HepG2 (cell line): ENCODE measurements around the gene MIF4GD. TPM values are rescaled to one million over a fixed set of nuclear protein-coding genes. Genes with fewer than 3 reads are reported as not detected.

Experiments used
- ATAC-seq: fragments of 200-7000 bp; cut with Tn5 transposase; 3 replicates; pipeline ENCODE4 v1.9.1; 2020; ENCODE audit warnings: mild to moderate bottlenecking, moderate library complexity
- BruUV-seq: library from RNA; stranded (reverse); fragments of 400-500 nt; replicated peaks from 2 replicates; lab custom pipeline; 2021; lab: Mats Ljungman, UMichigan
- CTCF ChIA-PET: fragments of 300-600 bp; formaldehyde crosslinking; extraction: SDS; loops from one replicate; lab custom pipeline; 2021; ENCODE audit warnings: low total read pairs, inconsistent platforms, low intra/inter-chr PET ratio; lab: Yijun Ruan, JAX
- POLR2A ChIA-PET: fragments of 350-600 bp; sonication (Branson Sonifier 250); formaldehyde crosslinking; loops from one replicate; lab custom pipeline; 2020; ENCODE audit warnings: antibody characterized with exemption, inconsistent platforms; lab: Yijun Ruan, JAX
- DNase-seq: peaks from one replicate; pipeline ENCODE4 v3.0.0-alpha.2; 2015; ENCODE audit warnings: low spot score
- FAIRE-seq: peaks from 3 replicates; lab custom pipeline; 2011; peaks lifted over from hg19 to GRCh38; lab: Jason Lieb, UNC
- H2AFZ ChIP-seq: one replicate; pipeline ENCODE4 v1.6.1; 2011; ENCODE audit warnings: low read length, inconsistent platforms
- H3K27ac ChIP-seq: fragments of 300-600 bp; 3 replicates; pipeline ENCODE4 v1.8.0; 2011; ENCODE audit warnings: mixed run types, mild to moderate bottlenecking, mixed read lengths, low read length, inconsistent platforms; ENCODE audit not compliant: insufficient read depth; ENCODE audit errors: extremely low read length
- H3K27me3 ChIP-seq, 2 experiments: fragments of 200-600 bp in 1 of 2; 2 replicates in 1 of 2; 3 replicates in 1 of 2; pipeline versions ENCODE4 v1.6.0 to v1.8.0; 2011; ENCODE audit warnings: low read length in 2 of 2, mild to moderate bottlenecking in 2 of 2, moderate library complexity in 2 of 2, inconsistent platforms in 1 of 2; ENCODE audit not compliant: insufficient read depth in 2 of 2, control insufficient read depth in 1 of 2
- H3K36me3 ChIP-seq, 2 experiments: fragments of 200-600 bp in 1 of 2; replicated peaks in 1 of 2; 2 replicates in 1 of 2; 3 replicates in 1 of 2; pipeline versions ENCODE4 v1.5.1 to v1.8.0; 2011; ENCODE audit warnings: low read length in 2 of 2, inconsistent platforms in 1 of 2; ENCODE audit not compliant: insufficient read depth in 2 of 2, control insufficient read depth in 1 of 2
- H3K4me1 ChIP-seq: 2 replicates; pipeline ENCODE4 v1.5.1; 2012; ENCODE audit warnings: low read length, inconsistent platforms; ENCODE audit not compliant: insufficient read depth
- H3K4me2 ChIP-seq: 2 replicates; pipeline ENCODE4 v1.6.0; 2011; ENCODE audit warnings: low read depth, low read length, inconsistent platforms
- H3K4me3 ChIP-seq, 3 experiments: fragments of 200-600 bp in 1 of 3; sonication (generic), shearing (Covaris generic) in 1 of 3; replicated peaks in 1 of 3; 2 replicates each; pipeline ENCODE4 v1.5.1; 2011 to 2016; ENCODE audit warnings: low read length in 3 of 3, inconsistent platforms in 2 of 3, low read depth in 2 of 3, mild to moderate bottlenecking in 2 of 3, control low read depth in 1 of 3, mixed read lengths in 1 of 3; ENCODE audit not compliant: insufficient read depth in 1 of 3
- H3K79me2 ChIP-seq: one replicate; pipeline ENCODE4 v1.6.1; 2011; ENCODE audit warnings: low read length, inconsistent platforms; ENCODE audit not compliant: insufficient read depth
- H3K9ac ChIP-seq: 2 replicates; pipeline ENCODE4 v1.6.0; 2011; ENCODE audit warnings: mild to moderate bottlenecking, low read depth, low read length, inconsistent platforms; ENCODE audit not compliant: insufficient read depth
- H3K9me3 ChIP-seq: 2 replicates; pipeline ENCODE4 v1.5.1; 2012; ENCODE audit warnings: mild to moderate bottlenecking, low read length
- H4K20me1 ChIP-seq: 2 replicates; pipeline ENCODE4 v1.6.0; 2011; ENCODE audit warnings: inconsistent platforms, mild to moderate bottlenecking, low read length, moderate library complexity; ENCODE audit not compliant: insufficient read depth
- CENPX ChIP-seq: sonication (generic); formaldehyde crosslinking; IDR thresholded peaks from 2 replicates; pipeline ENCODE4 v1.9.0; 2021; ENCODE audit warnings: mild to moderate bottlenecking, missing genetic modification reagents, moderate library complexity
- SAP130 ChIP-seq: IDR thresholded peaks from 2 replicates; pipeline ENCODE4 v1.6.1; 2016; ENCODE audit warnings: low read depth
- SMAD1 ChIP-seq: sonication (generic); formaldehyde crosslinking; IDR thresholded peaks from 2 replicates; pipeline ENCODE4 v1.4.0; 2020; ENCODE audit warnings: missing genetic modification reagents, low read depth, mild to moderate bottlenecking, borderline replicate concordance
- TCF7 ChIP-seq: sonication (generic); IDR thresholded peaks from 2 replicates; pipeline ENCODE4 v1.6.1; 2016; ENCODE audit warnings: antibody characterized with exemption, low read depth
- TCF7L2 ChIP-seq: IDR thresholded peaks from 2 replicates; pipeline ENCODE4 v1.6.1; 2011; ENCODE audit warnings: mild to moderate bottlenecking, low read depth, low read length, moderate library complexity
- XRCC5 ChIP-seq: fragments of 200-400 bp; formaldehyde crosslinking; optimal IDR thresholded peaks from 2 replicates; pipeline ENCODE3; 2017; ENCODE audit warnings: mild to moderate bottlenecking, low read length
- YY1 ChIP-seq: IDR thresholded peaks from 2 replicates; pipeline ENCODE4 v1.6.1; 2011; ENCODE audit warnings: low read length, low read depth, moderate library complexity, mild to moderate bottlenecking; ENCODE audit not compliant: insufficient read depth, insufficient replicate concordance
- ZFP36 ChIP-seq: fragments of 150-350 bp; IDR thresholded peaks from 2 replicates; pipeline ENCODE4 v1.6.1; 2018; ENCODE audit warnings: borderline replicate concordance, low read length, low read depth; ENCODE audit not compliant: partially characterized antibody
- ZNF101 ChIP-seq: sonication (generic); formaldehyde crosslinking; IDR thresholded peaks from 2 replicates; pipeline ENCODE4 v1.4.0; 2020; ENCODE audit warnings: mild to moderate bottlenecking, low read depth, missing genetic modification reagents, borderline replicate concordance
- ZNF230 ChIP-seq: sonication (generic); formaldehyde crosslinking; IDR thresholded peaks from 2 replicates; pipeline ENCODE4 v1.4.0; 2020; ENCODE audit warnings: mild to moderate bottlenecking, missing genetic modification reagents
- ZNF264 ChIP-seq: sonication (generic); formaldehyde crosslinking; IDR thresholded peaks from 2 replicates; pipeline ENCODE4 v1.4.0; 2020; ENCODE audit warnings: missing genetic modification reagents
- ZNF296 ChIP-seq: sonication (generic); formaldehyde crosslinking; conservative IDR thresholded peaks from 2 replicates; pipeline ENCODE4 v1.5.0; 2020; ENCODE audit warnings: mild to moderate bottlenecking, missing genetic modification reagents
- ZNF33A ChIP-seq: sonication (generic); formaldehyde crosslinking; IDR thresholded peaks from 2 replicates; pipeline ENCODE4 v1.5.1; 2020; ENCODE audit warnings: missing genetic modification reagents, mild to moderate bottlenecking, moderate library complexity, borderline replicate concordance
- WGBS: methylation state at CpG from one replicate; pipeline ENCODE4 v1.1.6; 2017; ENCODE audit warnings: low lambda C conversion rate; 5-methylcytosine and 5-hydroxymethylcytosine counted together
- in situ Hi-C: cut with HindIII; loops from 2 replicates; pipeline ENCODE4 v1.10.0; 2017; ENCODE audit warnings: low pct_unique_long_range_greater_than_20kb; ENCODE audit not compliant: extremely low pct_ligation_motif_present
- intact Hi-C: fragments of 100-400 bp; cut with micrococcal nuclease; formaldehyde crosslinking; loops from one replicate; pipeline ENCODE4 v1.10.0; 2022; ENCODE audit not compliant: unreplicated experiment
- polyA plus RNA-seq, 8 experiments: library from polyadenylated mRNA; depleted of rRNA in 3 of 8; stranded (reverse) in 7 of 8; unstranded in 1 of 8; fragments of >200 nt; fragmentation: Illumina TruSeq in 4 of 8; extraction: Trizol in 4 of 8; gene quantifications; 2 replicates each; pipeline versions ENCODE4 v1.2.1 to v1.2.3, GENCODE V29; 2011 to 2016; ENCODE audit warnings: low read depth in 4 of 8, missing spikeins in 1 of 8, mixed read lengths in 1 of 8; ENCODE audit not compliant: insufficient read depth in 1 of 8
- total RNA-seq, 5 experiments: library from RNA; depleted of rRNA; stranded (reverse); fragments of >200 nt; fragmentation: Illumina TruSeq; extraction: Trizol; gene quantifications; 2 replicates each; pipeline ENCODE4 v1.2.3, GENCODE V29; 2016; ENCODE audit warnings: low read depth in 1 of 5
- TF ChIP-seq, protein P1 (sequence below): sonication (generic); formaldehyde crosslinking; IDR thresholded peaks from 2 replicates; pipeline ENCODE4 v1.8.1; 2023; ENCODE audit warnings: mild to moderate bottlenecking, missing genetic modification reagents
- TF ChIP-seq, protein P2 (sequence below): sonication (generic); formaldehyde crosslinking; IDR thresholded peaks from 2 replicates; pipeline ENCODE4 v1.4.0; 2020; ENCODE audit warnings: missing genetic modification reagents
- TF ChIP-seq, protein P3 (sequence below): IDR thresholded peaks from 2 replicates; pipeline ENCODE4 v1.6.1; 2016; ENCODE audit warnings: mild to moderate bottlenecking, missing biosample characterization, missing genetic modification reagents
- TF ChIP-seq, protein P4 (sequence below): sonication (generic); formaldehyde crosslinking; IDR thresholded peaks from 2 replicates; pipeline ENCODE4 v1.4.0; 2020; ENCODE audit warnings: missing genetic modification reagents

MIF4GD gene
- total and polyA plus RNA-seq, 2 of the 13 experiments (the other 11 are each of a cell fraction or from before 2014, with no cell fraction given) = 14.0 to 28.0 TPM

DNA sequence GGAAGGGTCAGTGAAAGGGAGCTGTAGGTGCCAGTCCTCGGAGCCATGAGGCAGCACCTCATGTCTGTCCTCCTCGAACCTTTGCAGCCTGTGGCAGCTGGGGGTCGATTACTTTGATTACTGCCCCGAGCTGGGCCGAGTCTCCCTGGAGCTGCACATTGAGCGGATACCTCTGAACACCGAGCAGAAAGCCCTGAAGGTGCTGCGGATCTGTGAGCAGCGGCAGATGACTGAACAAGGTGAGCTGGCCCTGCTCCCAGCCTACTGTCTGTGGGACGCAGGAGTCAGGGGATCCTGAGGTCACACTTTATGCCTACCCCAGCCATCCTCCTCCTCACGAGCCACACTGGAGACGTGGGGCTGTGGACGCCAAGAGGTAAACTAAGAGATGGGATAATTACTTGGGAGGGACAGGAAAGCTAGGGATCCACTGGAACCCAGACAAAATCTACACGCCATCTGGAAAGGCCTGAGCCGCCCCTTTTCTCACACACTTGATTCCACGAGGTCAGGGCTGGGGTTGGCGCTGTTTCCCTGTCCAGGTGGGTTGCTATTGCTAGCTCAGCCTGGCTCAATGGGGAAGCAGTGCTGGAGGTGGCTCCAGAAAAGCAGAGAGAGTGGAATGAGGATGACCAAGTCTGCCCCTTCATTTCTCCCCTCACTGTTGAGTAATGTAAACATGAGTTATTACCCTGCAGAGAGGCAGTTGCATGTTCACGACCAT, 39.1 kb downstream of the MIF4GD start:
- H3K36me3 ChIP-seq = peaks cover 51 to 83% of the 10 kb centered on the region in 2 experiments
- in situ Hi-C loops = no loop called here
- H3K27ac ChIP-seq = no peak overlapping the region
- H3K9me3 ChIP-seq = no peaks in the 10 kb centered on the region
- CTCF ChIA-PET = no interaction called here
- H3K79me2 ChIP-seq = no peaks in the 10 kb centered on the region
- H3K9ac ChIP-seq = no peak overlapping the region
- no TSS peak for BruUV-seq
- H4K20me1 ChIP-seq = no peaks in the 10 kb centered on the region
- TF ChIP-seq ZNF101 (CRISPR knock-in tag) (no peak), YY1 (no peak), TCF7L2 (no peak), ZNF296 (CRISPR knock-in tag) (no peak), SMAD1 (CRISPR knock-in tag) (no peak), CENPX (CRISPR knock-in tag) (no peak), ZNF264 (no peak), ZNF33A (no peak), ZFP36 (no peak), XRCC5 (no peak), TCF7 (no peak), SAP130 (CRISPR knock-in tag) (no peak), ZNF230 (no peak)
- TF ChIP-seq, protein P1, sequence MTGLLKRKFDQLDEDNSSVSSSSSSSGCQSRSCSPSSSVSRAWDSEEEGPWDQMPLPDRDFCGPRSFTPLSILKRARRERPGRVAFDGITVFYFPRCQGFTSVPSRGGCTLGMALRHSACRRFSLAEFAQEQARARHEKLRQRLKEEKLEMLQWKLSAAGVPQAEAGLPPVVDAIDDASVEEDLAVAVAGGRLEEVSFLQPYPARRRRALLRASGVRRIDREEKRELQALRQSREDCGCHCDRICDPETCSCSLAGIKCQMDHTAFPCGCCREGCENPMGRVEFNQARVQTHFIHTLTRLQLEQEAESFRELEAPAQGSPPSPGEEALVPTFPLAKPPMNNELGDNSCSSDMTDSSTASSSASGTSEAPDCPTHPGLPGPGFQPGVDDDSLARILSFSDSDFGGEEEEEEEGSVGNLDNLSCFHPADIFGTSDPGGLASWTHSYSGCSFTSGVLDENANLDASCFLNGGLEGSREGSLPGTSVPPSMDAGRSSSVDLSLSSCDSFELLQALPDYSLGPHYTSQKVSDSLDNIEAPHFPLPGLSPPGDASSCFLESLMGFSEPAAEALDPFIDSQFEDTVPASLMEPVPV (CRISPR knock-in tag) = no peak
- TF ChIP-seq, protein P2, sequence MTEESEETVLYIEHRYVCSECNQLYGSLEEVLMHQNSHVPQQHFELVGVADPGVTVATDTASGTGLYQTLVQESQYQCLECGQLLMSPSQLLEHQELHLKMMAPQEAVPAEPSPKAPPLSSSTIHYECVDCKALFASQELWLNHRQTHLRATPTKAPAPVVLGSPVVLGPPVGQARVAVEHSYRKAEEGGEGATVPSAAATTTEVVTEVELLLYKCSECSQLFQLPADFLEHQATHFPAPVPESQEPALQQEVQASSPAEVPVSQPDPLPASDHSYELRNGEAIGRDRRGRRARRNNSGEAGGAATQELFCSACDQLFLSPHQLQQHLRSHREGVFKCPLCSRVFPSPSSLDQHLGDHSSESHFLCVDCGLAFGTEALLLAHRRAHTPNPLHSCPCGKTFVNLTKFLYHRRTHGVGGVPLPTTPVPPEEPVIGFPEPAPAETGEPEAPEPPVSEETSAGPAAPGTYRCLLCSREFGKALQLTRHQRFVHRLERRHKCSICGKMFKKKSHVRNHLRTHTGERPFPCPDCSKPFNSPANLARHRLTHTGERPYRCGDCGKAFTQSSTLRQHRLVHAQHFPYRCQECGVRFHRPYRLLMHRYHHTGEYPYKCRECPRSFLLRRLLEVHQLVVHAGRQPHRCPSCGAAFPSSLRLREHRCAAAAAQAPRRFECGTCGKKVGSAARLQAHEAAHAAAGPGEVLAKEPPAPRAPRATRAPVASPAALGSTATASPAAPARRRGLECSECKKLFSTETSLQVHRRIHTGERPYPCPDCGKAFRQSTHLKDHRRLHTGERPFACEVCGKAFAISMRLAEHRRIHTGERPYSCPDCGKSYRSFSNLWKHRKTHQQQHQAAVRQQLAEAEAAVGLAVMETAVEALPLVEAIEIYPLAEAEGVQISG = no peak
- TF ChIP-seq, protein P3, sequence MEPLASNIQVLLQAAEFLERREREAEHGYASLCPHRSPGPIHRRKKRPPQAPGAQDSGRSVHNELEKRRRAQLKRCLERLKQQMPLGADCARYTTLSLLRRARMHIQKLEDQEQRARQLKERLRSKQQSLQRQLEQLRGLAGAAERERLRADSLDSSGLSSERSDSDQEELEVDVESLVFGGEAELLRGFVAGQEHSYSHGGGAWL (CRISPR knock-in tag) = no peak
- TF ChIP-seq, protein P4, sequence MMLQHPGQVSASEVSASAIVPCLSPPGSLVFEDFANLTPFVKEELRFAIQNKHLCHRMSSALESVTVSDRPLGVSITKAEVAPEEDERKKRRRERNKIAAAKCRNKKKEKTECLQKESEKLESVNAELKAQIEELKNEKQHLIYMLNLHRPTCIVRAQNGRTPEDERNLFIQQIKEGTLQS (CRISPR knock-in tag) = no peak
- whole genome bisulfite sequencing = 95% methylated on average over 16 of the region's 18 CpGs
- no peak overlapping the region for H3K4me3 ChIP-seq
- H3K27me3 ChIP-seq = no peaks in the 10 kb centered on the region
- FAIRE-seq (no peak), DNase-seq (no peak), ATAC-seq (no peak)
- POLR2A ChIA-PET = no interaction called here
- H3K4me1 ChIP-seq = no peaks in the 10 kb centered on the region
- no peak overlapping the region for H3K4me2 ChIP-seq
- intact Hi-C loops = no loop called here
- no peak overlapping the region for H2AFZ ChIP-seq
